NCI-H2029 treated with DMSO at 0.1 percent for 48 hours (cell line): Measurements from ENCODE around the gene ZNF407.
A peak's percentile ranks its signal among the peaks of the same experiment; 100 is the strongest.
"Not testable (repeated sequence)": the region's sequence is repeated elsewhere in the genome, so short reads cannot be mapped to it uniquely, and the experiment has no call there.

Source experiments
- DNase-seq: peaks from one replicate; lab custom pipeline; 2025; lab: John Stamatoyannopoulos, UW

The ZNF407 gene

GRCh38 chr18:74597662-74598349 lies at the start of gene ZNF407:
Gene ZNF407, plus strand, starts transcription at chr18:74597870. Its CDS starts 33,150 bp downstream, at chr18:74631020.
- DNase-seq: peak; percentile 16

GRCh38 chr18:74549591-74550104 lies 48.0 kb upstream of the ZNF407 start:
- no peak for DNase-seq

GRCh38 chr18:74550886-74551285 lies 46.8 kb upstream of the ZNF407 start:
- DNase-seq: no peak

GRCh38 chr18:74551452-74551851 lies 46.2 kb upstream of the ZNF407 start:
- no peak for DNase-seq

GRCh38 chr18:74551936-74552555 lies 45.6 kb upstream of the ZNF407 start:
- DNase-seq: peak; percentile 71

GRCh38 chr18:74556126-74556525 lies 41.5 kb upstream of the ZNF407 start:
- no peak for DNase-seq

- DNase-seq: no peak
Observed at GRCh38 chr18:74558096-74558495, 39.6 kb upstream of the ZNF407 start.

- no peak for DNase-seq
Observed at GRCh38 chr18:74562131-74562730, 35.4 kb upstream of the ZNF407 start.

GRCh38 chr18:74562775-74563174 lies 34.9 kb upstream of the ZNF407 start:
- DNase-seq: no peak

- no peak for DNase-seq
Observed at GRCh38 chr18:74563999-74564398, 33.7 kb upstream of the ZNF407 start.

- DNase-seq: not testable (repeated sequence)
Observed at GRCh38 chr18:74565164-74565563, 32.5 kb upstream of the ZNF407 start.

- not testable (repeated sequence) for DNase-seq
Observed at GRCh38 chr18:74565993-74566392, 31.7 kb upstream of the ZNF407 start.

GRCh38 chr18:74567822-74568221 lies 29.8 kb upstream of the ZNF407 start:
- no peak for DNase-seq

- DNase-seq: no peak
Observed at GRCh38 chr18:74569401-74569800, 28.3 kb upstream of the ZNF407 start.

- no peak for DNase-seq
Observed at GRCh38 chr18:74570266-74570665, 27.4 kb upstream of the ZNF407 start.

GRCh38 chr18:74571895-74572680 lies 25.6 kb upstream of the ZNF407 start:
- DNase-seq: no peak

- DNase-seq: no peak
Observed at GRCh38 chr18:74573053-74573452, 24.6 kb upstream of the ZNF407 start.

- no peak for DNase-seq
Observed at GRCh38 chr18:74574916-74575315, 22.8 kb upstream of the ZNF407 start.

- DNase-seq: no peak
Observed at GRCh38 chr18:74577019-74577418, 20.7 kb upstream of the ZNF407 start.

GRCh38 chr18:74579496-74580065 lies 18.1 kb upstream of the ZNF407 start:
- DNase-seq: no peak

GRCh38 chr18:74582642-74583041 lies 15.0 kb upstream of the ZNF407 start:
- DNase-seq: no peak

GRCh38 chr18:74587441-74587840 lies 10.2 kb upstream of the ZNF407 start:
- DNase-seq: no peak
